Effector CD8-positive, alpha-beta T cell (primary cell): ENCODE data around the gene EPHB1.

ENCODE experiments used
- DNase-seq: peaks from one replicate; lab custom pipeline; 2025; lab: John Stamatoyannopoulos, UW

Gene EPHB1

DNA sequence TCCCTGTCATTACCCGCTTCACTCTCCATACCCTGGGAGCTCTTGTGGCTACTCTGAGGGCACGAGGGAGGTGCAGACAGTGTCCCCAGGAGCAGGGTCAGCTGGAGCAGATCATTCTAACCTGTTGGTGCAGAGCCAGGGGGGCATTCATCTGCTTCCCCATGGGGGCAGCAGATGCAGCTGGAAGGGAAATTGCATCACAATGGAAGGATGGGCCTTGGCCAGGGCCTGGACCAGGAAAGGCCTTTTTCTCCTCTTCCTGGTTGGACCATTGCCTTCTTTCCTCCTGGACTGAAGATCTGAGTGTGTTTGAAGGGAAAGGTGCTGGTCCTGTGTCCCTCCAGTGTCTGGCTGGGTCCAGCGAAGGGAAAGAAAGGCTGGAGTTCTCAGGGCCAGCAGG, 55.7 kb downstream of the EPHB1 start:
- DNase-seq, result no peak

DNA sequence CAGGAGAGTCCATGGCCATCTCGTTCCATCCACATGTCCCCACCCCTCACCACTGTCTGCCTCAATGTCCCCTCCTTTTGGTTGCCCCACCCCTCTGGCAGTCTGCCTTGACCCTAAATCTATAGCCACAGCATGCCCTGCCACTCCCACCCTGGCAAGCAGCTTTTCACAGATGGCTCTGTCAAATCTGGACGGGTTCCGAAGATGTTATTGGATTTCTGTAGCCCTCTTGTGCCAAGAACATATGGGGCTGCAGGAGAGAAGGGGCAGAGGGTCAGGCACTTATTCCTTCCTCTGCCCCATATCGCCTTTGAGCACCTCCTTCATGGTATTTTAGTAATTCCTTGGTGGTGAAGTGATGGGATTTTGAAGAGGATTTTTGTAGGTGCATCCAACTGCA, 57.1 kb downstream of the EPHB1 start:
- no peak for DNase-seq

DNA sequence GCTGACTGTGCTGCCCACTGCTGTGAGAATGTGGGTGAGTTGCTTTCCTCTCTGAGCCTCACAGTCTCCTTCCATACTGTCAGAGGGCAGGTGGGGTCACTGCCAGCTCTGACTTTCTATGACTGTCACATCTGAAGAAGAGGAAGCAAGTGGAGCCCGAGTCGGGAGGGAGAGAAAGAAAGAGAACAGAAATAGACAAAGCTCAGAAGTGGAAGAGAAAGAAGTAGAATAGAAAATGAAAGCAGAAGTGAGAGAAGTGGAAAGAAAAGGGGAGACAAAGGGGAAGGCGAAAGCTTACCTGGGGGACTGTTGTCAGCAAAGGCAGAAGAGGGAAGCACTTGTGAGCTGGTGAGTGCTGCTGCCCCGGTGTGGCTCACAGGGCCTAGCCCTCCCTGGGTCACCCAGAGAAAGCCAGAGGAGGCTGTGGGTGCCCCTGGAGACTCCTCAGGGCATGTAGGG, 57.9 kb downstream of the EPHB1 start:
- no peak for DNase-seq

DNA sequence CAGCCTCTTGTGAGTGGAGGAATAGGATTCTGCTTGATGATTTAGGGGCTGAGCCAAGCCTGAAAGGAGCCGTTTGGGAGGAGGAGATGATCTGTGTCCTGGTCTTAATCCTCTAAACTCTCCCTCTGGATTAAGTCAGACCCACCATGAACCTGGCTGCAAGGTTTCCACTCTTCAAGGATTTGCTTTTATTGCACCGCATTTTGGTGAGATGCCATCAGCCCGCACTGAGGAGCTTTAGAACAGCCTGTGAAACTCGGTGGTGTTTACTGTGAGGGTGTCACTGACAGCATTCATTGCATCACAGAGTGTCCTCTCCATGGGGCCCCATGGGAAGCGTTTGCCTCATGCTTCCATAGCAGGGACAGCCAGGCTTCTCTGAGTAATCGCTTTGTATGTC, 59.2 kb downstream of the EPHB1 start:
- DNase-seq, result no peak

DNA sequence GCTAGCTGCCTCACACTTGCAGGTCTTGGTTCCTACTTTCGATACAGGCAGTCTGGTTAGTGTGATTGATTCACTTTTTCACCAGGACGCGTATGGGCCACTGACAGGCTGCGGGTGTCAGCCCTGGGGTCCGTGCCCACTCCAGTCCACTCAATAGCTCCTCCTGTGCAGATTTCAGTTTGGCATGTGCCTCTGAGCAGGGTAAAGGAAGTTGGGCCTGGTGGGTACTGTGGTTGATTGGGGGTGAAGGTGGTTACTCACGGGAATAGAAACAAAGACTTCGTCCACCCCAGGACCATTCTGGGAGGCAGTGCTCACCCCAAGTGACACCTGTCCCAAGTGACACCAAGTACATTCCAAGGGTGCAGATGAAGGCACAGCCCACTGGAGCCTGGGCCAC, 62.3 kb downstream of the EPHB1 start:
- DNase-seq, result no peak

DNA sequence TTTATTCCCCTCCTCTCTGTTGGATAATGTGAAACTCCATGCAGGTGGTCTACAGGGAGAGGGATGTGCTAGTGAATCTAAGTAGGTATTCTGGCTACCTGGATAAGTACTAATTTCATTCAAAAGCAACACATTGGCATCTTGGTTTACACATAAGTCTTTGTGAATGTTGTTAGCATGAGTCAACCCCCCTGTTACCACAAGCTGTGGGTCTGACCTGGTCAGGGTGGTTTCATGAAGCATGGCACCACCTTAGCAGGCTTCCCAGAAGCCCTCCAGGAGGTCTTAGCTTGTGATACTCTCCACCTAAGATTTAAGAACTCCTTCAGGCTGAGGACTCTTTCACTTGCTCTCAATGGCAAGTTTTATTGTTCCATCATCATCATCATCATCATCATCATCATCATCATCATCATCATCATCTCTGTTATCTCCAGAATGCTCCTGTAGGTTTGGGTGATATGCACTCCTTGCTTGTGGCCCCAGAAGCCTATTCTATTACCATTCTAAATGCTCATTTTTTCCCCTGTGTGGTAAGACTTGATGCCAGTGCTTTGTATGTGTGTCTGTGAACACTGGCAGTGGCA, 62.8 kb downstream of the EPHB1 start:
- no peak for DNase-seq

DNA sequence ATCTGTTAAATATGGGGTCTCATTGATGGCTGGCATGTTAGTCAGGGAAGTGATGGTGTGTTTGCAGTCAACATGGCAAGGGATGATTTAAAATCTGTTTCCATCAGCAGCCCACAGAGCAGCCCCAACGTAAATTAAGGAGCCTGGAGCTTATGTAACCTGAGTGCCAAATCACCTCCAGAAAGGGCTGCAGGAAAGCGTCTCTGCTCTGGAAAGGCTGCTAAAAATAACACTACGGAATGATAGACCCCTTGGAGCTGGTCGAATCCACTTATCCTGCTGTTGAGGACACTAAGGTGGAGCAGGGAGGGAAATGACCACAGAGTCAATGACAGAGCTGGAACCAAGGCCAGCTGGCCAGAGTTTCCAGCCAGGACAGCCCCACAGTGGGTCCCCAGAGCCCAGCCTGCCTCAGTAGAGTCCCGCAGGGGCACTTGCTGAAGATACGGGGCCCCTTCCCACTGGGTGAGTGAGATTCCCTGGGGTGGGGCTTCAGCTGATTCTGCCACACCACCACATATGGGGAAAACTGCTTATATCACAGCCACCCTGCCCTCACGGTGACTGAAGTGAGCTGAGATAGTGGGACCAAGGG, 63.5 kb downstream of the EPHB1 start:
- no peak for DNase-seq

DNA sequence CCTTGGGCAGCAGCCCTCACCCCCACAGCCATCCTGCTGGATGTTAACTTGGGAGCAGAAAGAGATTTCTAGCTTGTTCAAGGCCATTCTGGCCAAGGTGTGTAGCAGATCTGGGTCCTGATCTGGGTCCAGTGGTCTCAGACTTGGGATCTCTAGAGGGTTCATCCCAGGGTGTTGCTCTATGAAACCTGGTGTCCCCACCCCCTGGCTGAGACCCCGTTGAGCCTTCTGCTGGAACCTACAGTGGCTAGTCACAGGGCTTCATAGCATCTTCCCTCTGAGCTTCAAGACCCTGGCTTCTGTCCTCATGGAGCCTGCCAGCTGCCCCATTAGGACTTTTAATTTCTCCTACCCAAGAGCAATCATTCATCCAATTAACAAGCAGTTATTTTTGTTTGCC, 64.3 kb downstream of the EPHB1 start:
- DNase-seq, result no peak

DNA sequence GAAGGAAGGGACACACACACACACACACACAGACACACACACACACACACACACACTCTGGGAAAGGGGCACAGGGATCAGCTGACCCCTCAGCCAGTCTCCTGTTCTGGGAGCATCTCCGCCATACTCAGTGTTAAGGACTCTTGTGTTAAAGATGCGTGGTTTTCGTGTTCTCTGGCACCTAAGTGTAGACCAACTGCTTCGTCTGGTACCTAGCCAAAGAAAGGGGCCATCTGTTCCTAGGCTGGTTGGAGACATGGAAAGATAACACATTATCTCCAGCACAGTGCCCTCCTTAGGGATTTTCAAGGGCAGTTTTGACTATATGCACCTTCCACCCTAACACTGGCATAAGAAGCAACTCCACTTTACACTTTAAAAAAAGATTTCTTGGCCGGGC, 65.1 kb downstream of the EPHB1 start:
- DNase-seq, result no peak

DNA sequence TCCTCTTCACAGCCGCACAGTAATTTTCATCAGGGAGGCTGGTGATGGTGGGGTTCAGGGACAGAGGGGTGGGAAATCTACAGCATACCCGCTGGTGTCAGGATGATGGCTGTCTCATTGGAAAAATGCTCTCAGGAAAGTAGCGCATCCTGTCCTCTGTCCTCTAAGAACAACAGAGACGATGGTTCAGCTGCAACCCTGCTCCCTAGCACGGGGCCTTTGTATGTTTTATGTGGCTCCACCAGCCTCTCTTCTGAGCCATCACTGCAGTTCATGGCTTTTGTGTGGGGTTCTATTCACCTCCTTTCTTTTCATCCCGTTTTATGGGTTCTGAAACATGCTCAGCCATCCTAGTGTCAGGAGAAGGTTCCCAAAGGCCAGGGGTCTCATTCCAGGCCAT, 68.9 kb downstream of the EPHB1 start:
- no peak for DNase-seq

DNA sequence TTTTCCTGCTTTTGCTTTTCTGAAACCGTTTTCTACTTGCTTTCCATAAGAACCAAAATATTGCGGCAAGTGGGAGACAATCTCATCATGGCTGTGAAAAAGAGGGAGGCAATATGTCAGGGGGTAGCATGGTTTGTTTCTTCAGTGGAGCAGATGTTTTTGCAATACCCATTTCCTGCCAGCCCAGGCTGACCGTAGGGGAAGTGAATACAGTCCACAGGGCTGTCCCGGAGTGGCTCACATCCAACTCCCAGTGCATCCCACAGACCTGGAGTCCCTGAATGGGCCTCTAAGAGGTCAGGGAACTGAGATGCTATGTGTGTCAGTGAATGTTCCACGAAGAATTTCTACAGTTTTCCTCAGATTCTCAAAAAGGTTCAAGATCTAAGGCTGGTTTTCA, 69.6 kb downstream of the EPHB1 start:
- DNase-seq, result no peak

DNA sequence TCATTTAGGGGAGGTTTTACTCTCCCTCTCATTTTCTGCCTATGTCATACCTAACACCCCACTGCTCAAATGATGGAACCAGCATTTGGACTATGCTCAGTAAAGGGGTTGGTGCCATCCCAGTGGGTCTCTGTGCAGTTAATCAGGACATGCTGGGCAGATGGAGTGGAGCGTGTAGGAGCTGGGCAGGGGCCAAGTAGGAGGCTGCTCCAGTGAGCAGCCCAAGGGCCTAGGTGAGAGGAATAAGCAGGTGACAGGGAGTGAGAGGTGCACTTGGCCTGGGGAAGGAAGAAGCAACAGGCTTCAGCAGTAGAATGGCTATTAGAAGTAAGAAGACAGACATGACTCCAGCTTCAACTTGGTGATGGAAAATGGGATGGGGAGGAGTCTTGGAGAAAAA, 72.2 kb downstream of the EPHB1 start:
- DNase-seq, result no peak

DNA sequence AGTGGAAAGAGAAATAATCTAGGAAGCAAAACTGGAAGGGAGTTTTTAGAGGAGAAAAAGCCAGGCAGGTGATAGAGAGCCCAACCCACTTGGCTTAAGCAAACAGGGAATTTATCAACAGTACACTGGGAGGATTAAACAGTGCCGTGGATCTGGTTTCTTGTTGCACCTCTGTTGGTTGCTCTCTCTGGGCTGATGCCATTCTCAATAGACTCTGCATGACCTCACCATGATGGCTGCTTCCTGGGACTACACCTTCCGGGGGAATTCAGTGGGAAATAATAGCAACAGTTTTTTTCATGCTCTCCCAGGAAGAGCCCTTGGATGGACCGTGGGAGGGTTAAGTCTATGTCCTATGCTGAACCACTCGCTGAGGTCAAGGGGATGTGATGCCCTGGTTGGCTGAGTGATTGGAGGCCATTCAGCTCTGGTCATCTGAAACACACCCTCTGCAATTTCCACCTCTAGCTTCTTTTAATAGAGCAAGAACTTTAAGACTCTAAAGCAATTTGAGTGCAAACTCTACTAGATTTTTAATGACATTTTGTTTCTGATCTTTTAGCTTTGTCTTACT, 74.2 kb downstream of the EPHB1 start:
- no peak for DNase-seq

DNA sequence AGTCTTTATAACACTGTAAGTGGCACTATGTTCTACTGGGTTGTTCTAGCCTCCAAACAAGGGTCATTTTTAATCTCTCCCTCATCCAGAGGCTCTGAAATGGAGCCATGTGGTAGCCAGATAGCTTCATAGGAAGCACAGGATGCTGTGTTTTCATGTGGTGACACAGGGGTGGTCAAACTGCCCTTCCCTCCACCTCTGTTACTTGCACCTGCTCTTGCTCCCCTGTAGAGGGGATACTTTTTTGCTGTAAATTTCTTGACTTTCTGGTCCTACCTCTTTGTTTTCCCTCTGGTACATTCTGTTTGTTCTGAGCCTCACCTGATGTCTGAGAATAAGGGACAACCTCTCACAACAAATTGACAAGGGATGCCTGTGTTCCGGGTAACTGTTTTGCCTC, 76.8 kb downstream of the EPHB1 start:
- no peak for DNase-seq

DNA sequence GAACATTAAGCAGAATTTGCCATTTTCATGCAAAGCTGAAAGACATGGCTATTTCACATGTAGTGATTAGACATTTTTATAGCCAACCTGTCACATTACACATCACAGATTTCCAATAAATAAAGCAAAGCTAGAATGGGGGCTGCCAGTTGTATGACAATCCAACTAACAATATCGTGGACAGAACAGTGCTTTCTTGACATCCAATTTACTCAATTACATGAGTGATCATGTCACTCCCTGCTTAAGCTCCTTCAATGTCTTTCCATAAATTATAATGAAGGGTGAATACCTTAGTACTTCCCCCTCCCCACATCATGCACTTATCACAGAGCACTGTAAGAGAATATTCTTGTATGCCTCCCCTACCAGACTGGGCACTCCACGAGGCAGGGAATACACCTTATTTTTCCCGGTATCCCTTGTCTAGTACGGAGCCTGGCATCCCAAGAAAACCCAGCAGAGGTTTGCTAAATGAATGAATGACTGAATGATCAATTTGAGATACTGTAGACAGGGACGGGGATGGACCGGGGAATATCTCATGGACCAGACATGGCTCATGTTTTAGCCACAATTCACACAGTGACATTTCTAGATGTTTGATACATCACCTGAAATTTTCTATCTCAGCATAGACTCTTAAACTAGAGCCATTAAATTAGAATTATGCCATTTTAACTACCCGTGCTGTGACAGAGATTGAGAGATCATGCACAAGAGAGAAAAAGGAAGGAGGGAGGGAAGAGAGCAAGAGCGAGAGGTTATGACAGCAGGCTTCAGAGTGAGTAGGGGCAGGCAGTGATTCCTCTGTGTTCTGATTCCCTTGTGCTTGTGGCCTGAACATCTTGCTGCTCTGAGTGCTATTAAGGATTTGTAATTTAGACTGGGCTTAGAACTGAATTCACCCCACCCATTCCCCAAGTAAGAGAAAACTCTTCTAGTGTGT, 77.7 kb downstream of the EPHB1 start:
- no peak for DNase-seq

DNA sequence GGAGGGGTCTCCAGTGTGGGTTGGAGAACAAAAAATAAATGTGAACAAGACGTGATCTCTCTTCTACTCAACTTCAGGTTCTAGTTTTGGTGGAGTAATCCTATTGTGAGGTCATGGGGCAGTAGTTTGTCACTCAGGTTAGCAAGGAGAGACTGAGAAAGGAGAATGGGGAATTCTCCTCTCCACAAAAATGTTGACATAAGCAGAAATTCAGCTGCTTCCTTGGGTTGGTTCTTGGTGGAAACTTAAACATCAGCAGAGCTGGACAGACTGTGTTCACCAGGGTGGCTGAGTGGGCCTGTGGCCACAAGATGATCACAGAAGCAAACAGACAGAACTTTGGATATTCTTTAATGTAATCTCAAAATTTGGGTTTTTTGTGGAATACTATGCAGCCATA, 78.7 kb downstream of the EPHB1 start:
- DNase-seq, result no peak

DNA sequence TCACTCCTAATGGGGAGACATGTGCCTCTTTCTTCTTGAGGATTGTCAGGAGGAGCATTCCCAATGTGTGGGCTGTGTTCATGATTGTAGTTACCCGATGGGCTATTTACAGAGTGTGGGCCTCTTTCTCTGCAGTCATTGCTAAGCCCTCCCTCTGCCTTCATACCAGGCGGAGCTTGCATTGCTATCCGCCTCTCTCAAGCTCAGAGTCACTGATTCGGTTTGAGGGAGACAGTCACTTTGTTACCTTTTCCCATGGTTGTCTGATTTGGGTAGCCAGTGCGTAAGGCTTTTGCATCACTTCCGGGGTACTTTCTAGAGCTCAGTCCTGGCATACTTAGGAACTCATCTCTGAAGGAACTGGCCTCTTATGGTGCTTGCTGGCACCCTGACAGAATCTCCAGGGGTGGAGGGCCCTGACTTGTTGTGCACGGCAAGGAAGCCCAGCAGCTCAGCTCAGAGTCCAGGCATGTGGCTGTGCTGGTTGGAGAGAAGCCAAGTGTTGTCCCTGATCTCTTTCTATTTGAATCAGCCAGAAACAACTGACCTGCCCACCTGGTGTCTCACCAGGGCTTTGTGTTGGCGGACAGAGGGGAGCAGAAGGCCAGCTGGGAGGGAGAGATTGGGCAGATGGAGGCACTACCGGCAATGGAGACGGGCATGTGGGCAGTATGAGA, 79.8 kb downstream of the EPHB1 start:
- no peak for DNase-seq

DNA sequence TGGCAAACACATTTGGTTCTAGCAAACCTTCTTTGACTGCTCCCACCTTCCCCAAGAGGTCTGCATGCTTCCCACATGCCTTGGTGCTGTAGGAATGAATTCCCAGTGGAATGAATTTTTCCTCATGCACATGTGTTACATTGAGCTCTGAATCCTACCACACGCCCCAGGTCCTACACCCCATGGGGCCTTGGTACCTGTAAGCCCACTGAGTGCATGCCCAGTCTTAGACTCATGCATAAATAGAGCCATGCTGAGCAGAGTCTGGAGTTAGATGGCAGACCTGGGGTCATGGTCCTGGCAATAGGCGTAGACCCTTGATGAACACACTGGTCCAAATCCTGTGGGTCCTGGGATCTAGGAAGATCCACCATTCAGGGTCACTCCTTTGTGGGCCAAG, 81.8 kb downstream of the EPHB1 start:
- DNase-seq, result no peak

DNA sequence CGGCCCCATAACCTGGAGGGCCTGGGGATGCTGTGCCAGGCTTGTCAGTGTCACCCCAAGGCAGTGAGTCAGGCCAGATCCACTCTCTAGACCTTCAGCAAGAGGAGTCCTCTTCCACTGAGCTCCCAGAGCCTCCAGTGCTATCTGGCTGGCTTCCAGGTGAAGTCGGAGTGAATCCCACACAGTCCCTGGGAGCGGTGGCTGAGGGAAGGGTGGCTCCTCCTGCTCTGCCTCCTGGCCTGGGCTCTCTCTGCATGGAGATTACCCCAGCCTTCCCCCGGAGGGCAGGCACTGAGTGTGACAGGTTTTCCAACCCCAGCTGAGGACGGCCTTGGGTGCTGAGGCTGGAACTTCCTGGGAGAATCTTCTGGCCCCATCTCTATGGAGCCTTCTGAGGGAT, 82.7 kb downstream of the EPHB1 start:
- no peak for DNase-seq

DNA sequence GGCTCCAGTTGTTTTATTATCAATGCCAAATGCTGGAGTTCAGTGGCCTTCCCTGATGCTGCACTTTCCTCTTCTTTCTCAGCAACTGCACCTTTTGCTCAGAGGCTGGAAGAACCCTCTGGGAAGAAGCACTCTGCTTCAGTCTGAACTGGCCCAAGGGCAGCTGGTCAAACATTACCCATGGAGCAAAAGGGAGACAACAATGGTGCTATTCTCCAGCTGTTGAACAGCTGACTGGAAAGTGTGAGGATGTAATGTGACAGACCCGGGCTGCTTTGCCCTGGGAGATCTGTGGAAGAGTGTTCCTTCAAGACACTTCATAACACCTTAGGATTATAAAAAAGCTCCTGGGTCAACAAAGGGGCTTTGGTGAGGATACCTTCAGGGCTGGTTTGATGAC, 84.9 kb downstream of the EPHB1 start:
- DNase-seq, result no peak

DNA sequence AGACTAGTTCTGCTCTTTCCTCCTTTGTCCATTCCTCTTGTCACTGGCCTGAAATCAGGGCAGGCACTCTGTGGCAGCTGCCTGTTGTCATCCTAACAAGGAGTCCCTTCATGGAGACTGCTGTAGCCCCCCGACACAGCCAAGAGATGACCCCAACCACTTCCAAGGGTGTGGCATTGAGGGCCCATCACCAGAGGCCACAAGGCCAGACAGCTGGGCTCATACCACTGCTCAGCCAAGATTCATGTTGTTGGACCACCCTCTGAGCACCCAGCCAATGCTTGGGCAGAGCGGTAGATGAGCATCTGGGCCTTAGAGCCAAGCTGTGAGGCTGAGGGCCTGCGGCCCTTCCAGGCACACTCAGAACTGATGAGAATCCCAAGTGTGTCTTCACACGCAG, 85.4 kb downstream of the EPHB1 start:
- no peak for DNase-seq

DNA sequence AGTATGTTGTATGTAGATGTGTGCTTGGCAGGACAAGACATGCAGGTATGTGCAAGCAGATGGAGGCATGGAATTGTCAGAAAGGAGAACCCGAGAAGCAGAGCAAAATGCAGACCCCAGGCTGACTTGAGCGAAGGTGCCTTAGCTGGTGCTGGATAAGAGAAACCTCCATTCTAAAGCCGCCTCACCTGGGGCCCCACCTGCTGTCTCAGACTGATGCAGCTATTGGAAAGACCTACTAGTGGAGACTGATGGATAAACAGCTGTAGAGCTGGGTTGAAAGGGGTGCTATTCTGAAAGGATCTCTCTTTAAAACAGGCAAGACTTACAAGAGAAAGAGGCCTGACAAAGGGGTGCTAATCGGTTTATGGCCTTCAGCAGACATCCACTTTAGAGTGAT, 86.2 kb downstream of the EPHB1 start:
- DNase-seq, result no peak
